Skeletal muscle satellite cell (primary cell): ENCODE data around the gene TSEN34.
"Not testable (repeated sequence)": the region's sequence is repeated elsewhere in the genome, so short reads cannot be mapped to it uniquely, and the experiment has no call there.

Experiments
- H3K27me3 ChIP-seq: 2 replicates; pipeline ENCODE4 v1.7.0; 2013; ENCODE audit warnings: low read length; ENCODE audit not compliant: control insufficient read depth, insufficient read depth
- H3K36me3 ChIP-seq: 2 replicates; pipeline ENCODE4 v1.7.0; 2013; ENCODE audit warnings: mild to moderate bottlenecking, control low read depth, low read length; ENCODE audit not compliant: insufficient read depth
- H3K4me1 ChIP-seq: 2 replicates; pipeline ENCODE4 v1.7.0; 2013; ENCODE audit warnings: low read length; ENCODE audit not compliant: control insufficient read depth, insufficient read depth
- H3K4me2 ChIP-seq: 2 replicates; pipeline ENCODE4 v1.7.0; 2013; ENCODE audit warnings: mild to moderate bottlenecking, low read length
- H3K4me3 ChIP-seq: 2 replicates; pipeline ENCODE4 v1.7.0; 2013; ENCODE audit warnings: low read length
- H3K9ac ChIP-seq: 2 replicates; pipeline ENCODE4 v1.7.0; 2013; ENCODE audit warnings: mild to moderate bottlenecking, low read depth, low read length, moderate library complexity
- H3K9me3 ChIP-seq: replicated peaks from 2 replicates; pipeline ENCODE4 v1.7.0; 2013; ENCODE audit warnings: mild to moderate bottlenecking, control low read depth, low read length

TSEN34 gene

DNA sequence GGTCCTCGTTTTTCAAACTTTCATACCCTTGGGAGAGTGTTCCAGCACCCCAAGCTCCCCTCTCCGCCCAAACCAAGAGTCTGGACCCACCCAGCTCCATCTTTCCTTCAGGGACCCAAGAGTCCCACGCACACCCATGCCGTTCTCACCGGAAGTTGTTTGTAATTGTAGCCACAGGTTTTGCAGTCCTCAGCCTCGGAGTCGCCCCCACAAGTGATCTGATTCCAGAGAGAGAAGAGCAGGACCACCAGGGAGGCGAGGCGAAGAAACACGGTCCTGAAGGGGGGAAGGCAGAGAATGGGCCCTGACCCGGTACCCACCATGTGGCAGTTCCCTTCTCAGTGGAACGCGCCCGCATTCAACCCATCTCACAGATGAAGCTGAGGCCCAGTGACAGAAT, 28.2 kb upstream of the TSEN34 start:
- no peaks in the 10 kb centered on the region for H3K27me3 ChIP-seq
- H3K9me3 ChIP-seq, result no peaks in the 10 kb centered on the region
- peak overlapping the region; percentile 66 for H3K4me3 ChIP-seq
- H3K4me2 ChIP-seq, result peak overlapping the region; percentile 80
- peaks cover 5% of the 10 kb centered on the region for H3K36me3 ChIP-seq
- no peak overlapping the region for H3K9ac ChIP-seq
- H3K4me1 ChIP-seq, result peaks cover 24% of the 10 kb centered on the region

- Histone ChIP-seq H3K27me3 (no peaks in the 10 kb centered on the region), H3K4me2 (no peak overlapping the region), H3K36me3 (no peaks in the 10 kb centered on the region), H3K4me1 (peaks cover 13% of the 10 kb centered on the region), H3K4me3 (no peak overlapping the region), H3K9me3 (no peaks in the 10 kb centered on the region), H3K9ac (no peak overlapping the region)
Measured at GRCh38 chr19:54164369-54165068, 26.6 kb upstream of the TSEN34 start.

GRCh38 chr19:54165222-54165621, 25.9 kb upstream of the TSEN34 start:
- peaks cover 12% of the 10 kb centered on the region for H3K4me1 ChIP-seq
- H3K4me2 ChIP-seq, result no peak overlapping the region
- no peak overlapping the region for H3K9ac ChIP-seq
- H3K9me3 ChIP-seq, result no peaks in the 10 kb centered on the region
- no peaks in the 10 kb centered on the region for H3K27me3 ChIP-seq
- no peak overlapping the region for H3K4me3 ChIP-seq
- no peaks in the 10 kb centered on the region for H3K36me3 ChIP-seq

DNA sequence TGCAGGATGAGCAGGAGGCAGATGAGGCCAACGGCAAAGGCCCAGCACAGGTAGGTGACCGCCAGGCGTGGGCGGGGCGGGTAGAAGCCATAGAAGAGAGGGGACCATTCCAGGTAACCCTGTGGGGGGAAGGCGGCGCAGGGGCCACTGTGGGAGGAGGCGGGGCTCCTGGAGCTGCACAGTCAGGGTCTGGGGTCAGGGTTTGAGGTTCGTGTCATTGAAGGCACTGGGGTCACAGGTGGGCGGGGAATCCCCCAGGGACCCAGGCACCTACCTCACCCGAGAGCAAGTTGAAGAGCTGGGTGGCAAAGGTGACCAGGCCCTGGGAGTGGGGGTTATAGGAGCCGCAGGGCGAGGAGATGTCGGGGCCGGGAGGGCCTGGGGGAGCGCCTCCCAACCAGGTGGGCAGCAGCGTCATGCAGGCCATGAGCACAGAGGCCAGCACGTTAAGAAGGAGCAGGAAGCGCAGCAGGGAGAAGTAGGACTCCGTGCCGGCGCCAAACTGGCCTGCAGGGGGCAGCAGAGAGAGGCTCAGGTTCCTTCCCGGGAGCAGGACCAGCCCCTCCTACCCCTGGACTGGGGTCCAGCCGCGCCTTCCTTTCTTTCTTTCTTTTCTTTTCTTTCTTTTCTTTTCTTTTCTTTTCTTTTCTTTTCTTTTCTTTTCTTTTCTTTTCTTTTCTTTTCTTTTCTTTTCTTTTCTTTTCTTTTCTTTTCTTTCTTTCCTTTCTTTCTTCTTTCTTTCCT, 22.8 kb upstream of the TSEN34 start:
- Histone ChIP-seq H3K9ac (no peak overlapping the region), H3K27me3 (no peaks in the 10 kb centered on the region), H3K36me3 (no peaks in the 10 kb centered on the region), H3K4me3 (no peak overlapping the region), H3K4me2 (peak overlapping the region; percentile 42), H3K4me1 (peaks cover 3% of the 10 kb centered on the region), H3K9me3 (no peaks in the 10 kb centered on the region)

GRCh38 chr19:54169149-54169740, 21.9 kb upstream of the TSEN34 start:
- no peak overlapping the region for H3K4me3 ChIP-seq
- no peaks in the 10 kb centered on the region for H3K27me3 ChIP-seq
- H3K36me3 ChIP-seq, result no peaks in the 10 kb centered on the region
- no peaks in the 10 kb centered on the region for H3K9me3 ChIP-seq
- H3K9ac ChIP-seq, result no peak overlapping the region
- H3K4me1 ChIP-seq, result peaks cover 3% of the 10 kb centered on the region
- no peak overlapping the region for H3K4me2 ChIP-seq

DNA sequence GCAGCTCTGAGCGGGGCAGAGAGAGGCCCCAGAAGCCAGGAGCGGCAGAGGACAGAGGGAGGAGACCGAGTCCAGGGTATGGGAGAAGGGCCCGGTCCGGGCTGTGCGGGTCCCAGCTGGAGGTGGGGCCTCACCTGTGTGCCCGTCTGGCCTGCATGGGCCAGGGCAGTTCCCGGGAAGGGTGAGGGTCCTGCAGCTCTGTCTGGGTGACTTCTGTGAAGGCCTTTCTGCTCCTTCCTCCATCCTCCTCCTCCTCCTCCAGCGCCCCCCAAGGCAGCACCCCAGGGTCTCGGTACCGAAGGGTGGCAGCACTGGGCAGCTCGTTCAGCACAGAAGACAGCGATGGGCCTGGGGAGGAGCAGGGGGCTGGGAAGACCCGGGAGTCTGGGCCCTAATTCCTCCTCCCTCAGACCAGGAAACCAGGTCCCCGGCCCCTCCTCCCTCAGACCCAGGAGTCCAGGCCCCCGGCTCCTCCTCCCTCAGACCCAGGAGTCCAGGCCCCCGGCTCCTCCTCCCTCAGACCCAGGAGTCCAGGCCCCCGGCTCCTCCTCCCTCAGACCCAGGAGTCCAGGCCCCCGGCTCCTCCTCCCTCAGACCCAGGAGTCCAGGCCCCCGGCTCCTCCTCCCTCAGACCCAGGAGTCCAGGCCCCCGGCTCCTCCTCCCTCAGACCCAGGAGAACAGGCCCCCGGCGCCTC, 19.2 kb upstream of the TSEN34 start:
- H3K4me3 ChIP-seq, H3K4me2 ChIP-seq, H3K9me3 ChIP-seq, H3K27me3 ChIP-seq, H3K36me3 ChIP-seq, H3K9ac ChIP-seq, H3K4me1 ChIP-seq: not testable (repeated sequence)

DNA sequence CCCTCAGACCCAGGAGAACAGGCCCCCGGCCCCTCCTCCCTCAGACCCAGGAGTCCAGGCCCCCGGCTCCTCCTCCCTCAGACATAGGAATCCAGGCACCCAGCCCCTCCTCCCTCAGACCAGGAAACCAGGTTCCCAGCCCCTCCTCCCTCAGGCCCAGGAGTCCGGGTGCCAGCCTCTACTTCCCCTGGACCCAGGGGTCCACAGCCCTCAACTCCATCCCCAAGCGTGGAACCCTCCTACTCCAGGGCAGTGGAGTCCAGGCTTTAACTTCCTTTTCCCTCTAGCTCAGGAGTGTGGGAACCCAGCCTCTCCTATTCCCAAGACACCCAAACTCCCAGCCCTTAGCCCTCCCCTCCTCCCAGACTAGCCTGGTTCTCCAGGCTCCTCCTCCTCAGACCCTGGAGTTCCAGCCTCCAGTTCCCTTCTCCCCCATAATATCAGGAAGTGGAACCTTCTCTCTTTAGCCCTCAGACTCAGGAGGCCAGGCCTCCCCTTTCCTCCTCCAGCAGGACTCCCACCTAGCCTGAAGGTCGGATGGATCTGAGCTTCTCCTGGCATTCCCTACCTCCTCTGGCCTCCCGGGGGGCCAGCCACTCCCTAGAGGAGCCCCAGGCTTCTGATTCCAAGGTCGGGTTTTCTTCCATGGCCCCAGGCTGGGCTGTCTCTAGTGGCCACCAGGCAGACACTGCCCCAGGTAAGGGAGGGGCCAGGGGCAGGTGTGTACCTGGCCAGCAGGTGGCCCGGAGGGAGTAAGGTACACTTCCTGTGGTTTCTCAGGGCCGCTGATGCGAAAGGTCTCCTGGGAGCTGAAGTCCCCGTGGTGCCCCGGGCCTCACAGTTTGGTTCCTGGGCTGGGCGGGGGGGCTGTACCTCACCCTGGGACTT, 18.4 kb upstream of the TSEN34 start, which contains the start of gene TMC4:
Gene TMC4, minus strand, starts transcription at position 690 of the 888 bp plus-strand sequence. Its CDS starts 43 bp downstream, at position 647.
- Histone ChIP-seq H3K4me1 (peaks cover 3% of the 10 kb centered on the region), H3K9me3 (no peaks in the 10 kb centered on the region), H3K4me2 (no peak within 1 kb of the TSS), H3K9ac (no peak within 1 kb of the TSS), H3K27me3 (no peaks in the 10 kb centered on the region), H3K4me3 (no peak within 1 kb of the TSS), H3K36me3 (peaks cover 7% of the 10 kb centered on the region)

GRCh38 chr19:54173359-54173699, 17.8 kb upstream of the TSEN34 start:
- H3K9ac ChIP-seq, result no peak overlapping the region
- H3K4me3 ChIP-seq, result no peak overlapping the region
- H3K36me3 ChIP-seq, result peaks cover 11% of the 10 kb centered on the region
- H3K27me3 ChIP-seq, result no peaks in the 10 kb centered on the region
- H3K4me1 ChIP-seq, result peaks cover under 1% of the 10 kb centered on the region
- H3K9me3 ChIP-seq, result no peaks in the 10 kb centered on the region
- no peak overlapping the region for H3K4me2 ChIP-seq

- Histone ChIP-seq H3K9ac (no peak overlapping the region), H3K4me2 (no peak overlapping the region), H3K36me3 (peaks cover 19% of the 10 kb centered on the region), H3K9me3 (no peaks in the 10 kb centered on the region), H3K27me3 (no peaks in the 10 kb centered on the region), H3K4me3 (no peak overlapping the region), H3K4me1 (no peaks in the 10 kb centered on the region)
Measured at GRCh38 chr19:54173951-54174834, 16.9 kb upstream of the TSEN34 start.

- H3K4me2 ChIP-seq, result no peak overlapping the region
- no peaks in the 10 kb centered on the region for H3K27me3 ChIP-seq
- no peaks in the 10 kb centered on the region for H3K9me3 ChIP-seq
- no peak overlapping the region for H3K9ac ChIP-seq
- peaks cover 41% of the 10 kb centered on the region for H3K36me3 ChIP-seq
- no peaks in the 10 kb centered on the region for H3K4me1 ChIP-seq
- no peak overlapping the region for H3K4me3 ChIP-seq
Measured at GRCh38 chr19:54178581-54179261, 12.4 kb upstream of the TSEN34 start.
